Small intestine (tissue), 7 donors: Measurements from ENCODE around the gene CDS1. TPM values are rescaled to one million over a fixed set of nuclear protein-coding genes. Genes with fewer than 3 reads are reported as not detected.

Experiments
- DNase-seq, 2 donors: peaks; one replicate each; pipeline versions ENCODE4 v3.0.0 to v3.0.0-alpha.2; 2013
- FAIRE-seq: peaks from 2 replicates; lab custom pipeline; 2012; peaks lifted over from hg19 to GRCh38; lab: Jason Lieb, UNC
- H3K27ac ChIP-seq, 3 donors: one replicate each; pipeline ENCODE4 v1.5.1; 2013; ENCODE audit warnings: low read length in 2 of 3, mild to moderate bottlenecking in 2 of 3, control low read depth in 1 of 3, inconsistent platforms in 1 of 3, low read depth in 1 of 3, moderate library complexity in 1 of 3
- H3K27me3 ChIP-seq, 3 donors: one replicate each; pipeline ENCODE4 v1.6.1; 2013; ENCODE audit warnings: low read length in 3 of 3, inconsistent platforms in 1 of 3; ENCODE audit not compliant: control insufficient read depth in 3 of 3, insufficient read depth in 3 of 3
- H3K36me3 ChIP-seq, 3 donors: one replicate each; pipeline ENCODE4 v1.6.1; 2013; ENCODE audit warnings: low read length in 3 of 3, inconsistent platforms in 1 of 3, low read depth in 1 of 3, mild to moderate bottlenecking in 1 of 3, moderate library complexity in 1 of 3; ENCODE audit not compliant: control insufficient read depth in 3 of 3, insufficient read depth in 2 of 3
- H3K4me1 ChIP-seq, 3 donors: one replicate each; pipeline ENCODE4 v1.6.1; 2013; ENCODE audit warnings: low read length in 2 of 3, inconsistent platforms in 1 of 3, low read depth in 1 of 3, mild to moderate bottlenecking in 1 of 3, moderate library complexity in 1 of 3; ENCODE audit not compliant: control insufficient read depth in 3 of 3, insufficient read depth in 2 of 3
- H3K4me3 ChIP-seq, 3 donors: one replicate each; pipeline ENCODE4 v1.5.1; 2013; ENCODE audit warnings: low read length in 3 of 3, control low read depth in 1 of 3, inconsistent platforms in 1 of 3, low read depth in 1 of 3, mild to moderate bottlenecking in 1 of 3, moderate library complexity in 1 of 3
- H3K9me3 ChIP-seq, 2 donors: one replicate each; pipeline ENCODE4 v1.6.1; 2013; ENCODE audit warnings: low read depth in 1 of 2, low read length in 1 of 2; ENCODE audit not compliant: control insufficient read depth in 2 of 2, insufficient read depth in 1 of 2
- whole genome bisulfite sequencing, 3 donors: extraction: QIAGEN DNeasy Blood & Tissue Kit; methylation state at CpG; one replicate each; pipeline ENCODE4 v1.1.7; 2013; 5-methylcytosine and 5-hydroxymethylcytosine counted together
- polyA plus RNA-seq, 4 donors: library from polyadenylated mRNA; stranded (reverse) in 3 of 4; unstranded in 1 of 4; fragments of 200-250 nt in 3 of 4; fragments of 120-200 nt in 1 of 4; gene quantifications; one replicate each; pipeline versions ENCODE4 v1.2.1 to v1.2.3, GENCODE V29; 2013
- donor health status: healthy with polysubstance abuse.
- donor health status: control.
- donor health status: control.
- donor health status: Bipolar disorder and iron deficiency.
- donor health status: healthy.

The CDS1 gene
- polyA plus RNA-seq, 4 donors, result 19.2 to 65.4 (median 27.0) TPM

DNA sequence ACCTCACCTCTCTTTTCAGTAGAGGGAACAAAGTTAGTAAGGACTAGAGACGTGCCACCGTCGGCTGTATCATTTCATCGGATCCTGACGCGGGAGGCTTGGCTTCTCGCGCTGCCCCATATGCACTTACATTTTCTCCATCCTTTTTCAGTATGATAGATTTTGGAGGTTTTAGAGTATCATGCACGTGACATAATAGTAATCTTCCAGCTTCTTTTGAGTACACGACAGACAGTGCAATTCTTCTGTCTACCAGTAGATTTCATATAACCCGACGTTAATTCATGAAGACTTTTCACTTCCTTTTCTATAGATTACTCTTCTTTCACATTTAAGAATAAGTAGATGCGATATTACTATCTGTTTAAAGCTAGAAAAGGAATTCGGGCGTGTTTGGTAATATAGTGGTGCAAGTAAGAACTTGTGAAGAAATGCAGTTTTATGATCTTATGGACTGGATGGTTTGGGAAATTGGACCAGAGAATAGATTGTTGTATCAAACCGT, 1.0 kb downstream of the CDS1 start:
- Histone ChIP-seq H3K4me3 (peak overlapping the region; percentile 60 to 93 (median 88)), H3K9me3 (peaks cover 0 to 7% of the 10 kb centered on the region in 2 donors), H3K27me3 (peaks cover 0 to 6% (median 0%) of the 10 kb centered on the region in 3 donors), H3K27ac (peak overlapping the region; percentile 83 to 96 (median 93)), H3K36me3 (peaks cover 0 to 2% (median 0%) of the 10 kb centered on the region in 3 donors), H3K4me1 (peaks cover 0 to 11% (median 0%) of the 10 kb centered on the region in 3 donors)
- 6 to 13% (median 7%) methylated on average over 16 of the region's 16 CpGs for WGBS, 3 donors
- FAIRE-seq (no peak), DNase-seq (no peak)

DNA sequence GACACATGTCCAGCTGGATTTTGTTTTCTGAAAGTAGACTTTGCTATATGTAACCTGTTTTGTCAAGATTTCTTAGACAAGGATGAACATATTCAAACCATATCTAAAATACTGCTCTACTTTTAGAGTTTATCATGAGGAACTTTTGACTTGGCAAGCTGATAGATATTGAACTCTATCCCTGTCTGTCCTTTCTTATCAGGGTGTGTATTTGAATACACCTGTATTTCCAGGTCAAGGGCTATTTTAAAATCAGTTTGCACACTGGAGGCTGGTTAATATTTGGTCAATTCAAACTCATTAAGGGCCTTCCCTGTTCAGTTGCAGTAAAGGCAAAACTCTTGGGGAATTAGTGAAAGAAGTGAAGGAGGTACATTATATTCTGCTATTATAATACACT, 2.3 kb downstream of the CDS1 start:
- peak overlapping the region in 1 of 3 donors; percentile 96 for H3K27ac ChIP-seq
- H3K9me3 ChIP-seq, result peaks cover 0 to 7% of the 10 kb centered on the region in 2 donors
- H3K4me3 ChIP-seq, result peak overlapping the region in 2 of 3 donors; percentile 12 to 88
- DNase-seq (peak; percentile 53 to 91), FAIRE-seq (peak; percentile 23)
- H3K4me1 ChIP-seq, result peaks cover 0 to 13% (median 0%) of the 10 kb centered on the region in 3 donors
- peaks cover 0 to 6% (median 0%) of the 10 kb centered on the region in 3 donors for H3K27me3 ChIP-seq
- H3K36me3 ChIP-seq, result peaks cover 0 to 4% (median 0%) of the 10 kb centered on the region in 3 donors

GRCh38 chr4:84594724-84595123, 11.8 kb downstream of the CDS1 start:
- Histone ChIP-seq H3K27ac (no peak overlapping the region), H3K4me3 (no peak overlapping the region), H3K9me3 (no peaks in the 10 kb centered on the region), H3K27me3 (peaks cover 0 to 3% (median 0%) of the 10 kb centered on the region in 3 donors), H3K4me1 (peaks cover 3 to 20% (median 6%) of the 10 kb centered on the region in 3 donors), H3K36me3 (no peaks in the 10 kb centered on the region)
- no peak for DNase-seq
- FAIRE-seq, result no peak
- WGBS, 3 donors, result 68 to 75% (median 73%) methylated on average over 2 of the region's 2 CpGs

DNA sequence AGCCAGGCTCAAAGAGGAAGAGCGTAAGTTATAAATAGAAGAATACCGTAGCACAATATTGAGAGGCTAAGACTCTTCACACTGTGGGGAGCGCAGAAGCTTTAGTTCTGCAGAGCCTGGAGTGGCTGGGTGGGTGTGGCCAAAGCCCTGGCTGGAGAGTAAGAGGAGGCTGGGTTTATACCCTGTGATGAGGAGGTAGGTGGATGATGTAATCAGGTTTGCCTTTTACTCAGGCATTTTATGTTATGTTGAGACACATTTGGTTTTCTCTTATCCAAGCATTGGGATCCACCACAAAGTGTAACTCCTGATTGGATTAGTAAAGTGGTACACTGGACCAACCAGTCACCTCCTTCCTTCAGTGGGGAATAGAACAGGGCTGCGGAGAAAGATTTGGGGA, 13.9 kb downstream of the CDS1 start:
- peak in 1 of 2 donors; percentile 24 for DNase-seq
- H3K4me3 ChIP-seq, result no peak overlapping the region
- H3K27me3 ChIP-seq, result peaks cover 0 to 3% (median 0%) of the 10 kb centered on the region in 3 donors
- peaks cover 3 to 18% (median 6%) of the 10 kb centered on the region in 3 donors for H3K4me1 ChIP-seq
- no peaks in the 10 kb centered on the region for H3K36me3 ChIP-seq
- no peak overlapping the region for H3K27ac ChIP-seq
- H3K9me3 ChIP-seq, result no peaks in the 10 kb centered on the region
- FAIRE-seq, result no peak
- 86 to 93% (median 86%) methylated on average over 4 of the region's 4 CpGs for WGBS, 3 donors

DNA sequence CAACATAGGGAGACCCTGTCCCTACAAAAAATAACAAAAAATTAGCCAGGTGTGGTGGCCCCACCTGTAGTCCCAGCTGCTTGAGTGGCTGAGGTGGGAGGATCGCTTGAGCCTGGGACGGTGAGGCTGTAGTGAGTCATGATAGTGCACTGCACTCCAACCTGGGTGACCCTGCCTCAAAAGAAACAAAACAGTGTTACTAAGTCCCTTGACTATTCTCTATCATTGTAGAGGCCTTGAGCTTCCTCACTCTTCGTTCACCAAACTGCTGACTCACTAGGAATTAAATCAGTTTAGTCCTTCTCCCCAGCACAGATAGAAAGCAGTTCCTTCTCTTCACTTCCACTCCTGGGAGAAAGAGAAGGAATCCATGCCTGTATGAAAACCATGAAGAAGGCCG, 14.5 kb downstream of the CDS1 start:
- H3K36me3 ChIP-seq, result no peaks in the 10 kb centered on the region
- H3K4me3 ChIP-seq, result no peak overlapping the region
- DNase-seq (peak in 1 of 2 donors; percentile 20), FAIRE-seq (no peak)
- 59 to 70% (median 70%) methylated on average over 4 of the region's 4 CpGs for WGBS, 3 donors
- H3K27me3 ChIP-seq, result peaks cover 0 to 3% (median 0%) of the 10 kb centered on the region in 3 donors
- H3K9me3 ChIP-seq, result no peaks in the 10 kb centered on the region
- H3K4me1 ChIP-seq, result peaks cover 3 to 18% (median 6%) of the 10 kb centered on the region in 3 donors
- H3K27ac ChIP-seq, result no peak overlapping the region

DNA sequence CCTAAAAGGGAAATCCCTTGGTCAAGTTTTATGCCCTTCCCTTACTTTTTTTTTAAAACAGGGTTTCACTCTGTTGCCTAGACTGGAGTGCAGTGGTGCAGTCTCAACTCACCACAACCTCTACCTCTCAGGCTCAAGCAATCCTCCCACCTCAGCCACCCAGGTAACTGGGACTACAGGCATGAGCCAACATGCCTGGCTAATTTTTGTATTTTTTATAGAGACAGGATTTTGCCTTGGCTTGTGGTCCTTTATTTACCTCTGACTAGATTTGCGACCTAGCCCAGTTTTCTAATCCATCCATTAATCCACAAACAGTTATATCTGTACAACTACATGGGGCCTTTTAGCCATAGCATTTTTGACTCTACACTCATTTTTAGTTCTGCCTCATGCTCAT, 23.7 kb downstream of the CDS1 start:
- H3K36me3 ChIP-seq, result peaks cover 0 to 20% (median 3%) of the 10 kb centered on the region in 3 donors
- no peak for FAIRE-seq
- H3K9me3 ChIP-seq, result no peaks in the 10 kb centered on the region
- no peaks in the 10 kb centered on the region for H3K4me1 ChIP-seq
- no peak overlapping the region for H3K4me3 ChIP-seq
- peaks cover 0 to 1% (median 0%) of the 10 kb centered on the region in 3 donors for H3K27me3 ChIP-seq
- no peak overlapping the region for H3K27ac ChIP-seq
- DNase-seq, result no peak
- WGBS, 3 donors, result 88 to 100% (median 93%) methylated on average over 1 of the region's 1 CpG

DNA sequence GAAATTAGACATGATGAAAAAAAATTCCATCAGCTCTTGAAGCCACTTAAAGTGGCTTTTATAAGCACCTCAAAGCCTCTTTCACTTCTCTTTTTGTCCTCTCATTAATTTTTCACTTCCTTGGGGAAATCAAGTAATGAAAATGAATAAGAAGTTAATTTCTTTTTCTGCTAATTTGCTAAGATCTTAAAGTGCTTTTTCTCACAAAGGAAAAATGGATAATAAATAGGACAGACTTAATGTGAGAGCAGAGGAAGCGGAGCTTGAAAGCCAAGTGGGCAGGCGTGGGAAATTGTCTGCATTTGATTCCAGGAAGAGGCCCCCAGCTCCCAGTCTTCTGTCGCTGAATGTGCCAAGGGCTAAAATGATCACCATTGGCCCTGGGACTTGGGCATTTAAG, 28.6 kb downstream of the CDS1 start:
- 80 to 95% (median 85%) methylated on average over 3 of the region's 3 CpGs for WGBS, 3 donors
- Histone ChIP-seq H3K9me3 (no peaks in the 10 kb centered on the region), H3K27me3 (peaks cover 0 to 1% (median 0%) of the 10 kb centered on the region in 3 donors), H3K4me3 (no peak overlapping the region), H3K36me3 (peaks cover 0 to 41% (median 5%) of the 10 kb centered on the region in 3 donors), H3K4me1 (no peaks in the 10 kb centered on the region), H3K27ac (no peak overlapping the region)
- no peak for FAIRE-seq
- DNase-seq, result no peak

GRCh38 chr4:84614891-84615290, 32.0 kb downstream of the CDS1 start:
- Histone ChIP-seq H3K27me3 (peaks cover 0 to 1% (median 0%) of the 10 kb centered on the region in 3 donors), H3K9me3 (no peaks in the 10 kb centered on the region), H3K4me3 (no peak overlapping the region), H3K36me3 (peaks cover 0 to 36% (median 7%) of the 10 kb centered on the region in 3 donors), H3K27ac (no peak overlapping the region), H3K4me1 (no peaks in the 10 kb centered on the region)
- WGBS, 3 donors, result 84 to 92% (median 91%) methylated on average over 5 of the region's 5 CpGs
- no peak for DNase-seq
- no peak for FAIRE-seq
